ENCODE measurements around the gene HMCN1.

Gene HMCN1

GRCh38 chr1:185957441-185958363 lies 223.5 kb downstream of the HMCN1 start:
- no peak for FAIRE-seq
- no peak for DNase-seq (ENCODE audit: low spot score)

GRCh38 chr1:185960422-185961321 lies 226.5 kb downstream of the HMCN1 start:
- DNase-seq (ENCODE audit: low spot score), result peak; percentile 45
- peak; percentile 90 for FAIRE-seq

- no peak for DNase-seq (ENCODE audit: low spot score)
- FAIRE-seq, result no peak
Measured at GRCh38 chr1:185961664-185962063, 227.5 kb downstream of the HMCN1 start.

GRCh38 chr1:185964946-185965345 lies 230.8 kb downstream of the HMCN1 start:
- DNase-seq (ENCODE audit: low spot score), result no peak

GRCh38 chr1:185965870-185966269 lies 231.7 kb downstream of the HMCN1 start:
- DNase-seq (ENCODE audit: low spot score) (no peak), FAIRE-seq (no peak)

More at GRCh38 chr1:185964946-185965345, 230.8 kb downstream of the HMCN1 start:
- FAIRE-seq, result no peak

- DNase-seq (ENCODE audit: low spot score) (no peak), FAIRE-seq (no peak)
Measured at GRCh38 chr1:185966471-185966870, 232.3 kb downstream of the HMCN1 start.

- no peak for FAIRE-seq
- DNase-seq (ENCODE audit: low spot score), result no peak
Measured at GRCh38 chr1:185969028-185969427, 234.8 kb downstream of the HMCN1 start.

GRCh38 chr1:185969524-185969991 lies 235.4 kb downstream of the HMCN1 start:
- DNase-seq (ENCODE audit: low spot score), result peak; percentile 48
- peak; percentile 38 for FAIRE-seq

- FAIRE-seq (peak; percentile 99), DNase-seq (ENCODE audit: low spot score) (peak; percentile 91)
Measured at GRCh38 chr1:185971688-185972087, 237.5 kb downstream of the HMCN1 start.

GRCh38 chr1:185972096-185972850 lies 238.1 kb downstream of the HMCN1 start:
- DNase-seq (ENCODE audit: low spot score) (peak; percentile 31), FAIRE-seq (peak; percentile 76)

GRCh38 chr1:185973645-185974044 lies 239.5 kb downstream of the HMCN1 start:
- peak; percentile 99 for FAIRE-seq
- peak; percentile 88 for DNase-seq (ENCODE audit: low spot score)

- FAIRE-seq (no peak), DNase-seq (ENCODE audit: low spot score) (no peak)
Measured at GRCh38 chr1:185974367-185975170, 240.4 kb downstream of the HMCN1 start.

- DNase-seq (ENCODE audit: low spot score) (no peak), FAIRE-seq (no peak)
Measured at GRCh38 chr1:185980891-185981290, 246.7 kb downstream of the HMCN1 start.

- FAIRE-seq, result no peak
Measured at GRCh38 chr1:185984113-185984836, 250.1 kb downstream of the HMCN1 start.

GRCh38 chr1:185987611-185988321 lies 253.6 kb downstream of the HMCN1 start:
- no peak for DNase-seq (ENCODE audit: low spot score)
- FAIRE-seq, result no peak

More at GRCh38 chr1:185984113-185984836, 250.1 kb downstream of the HMCN1 start:
- no peak for DNase-seq (ENCODE audit: low spot score)

GRCh38 chr1:185990565-185990964 lies 256.4 kb downstream of the HMCN1 start:
- FAIRE-seq (no peak), DNase-seq (ENCODE audit: low spot score) (no peak)

- FAIRE-seq (no peak), DNase-seq (ENCODE audit: low spot score) (no peak)
Measured at GRCh38 chr1:185991266-185991665, 257.1 kb downstream of the HMCN1 start.

- peak; percentile 87 for DNase-seq (ENCODE audit: low spot score)
- FAIRE-seq, result peak; percentile 96
Measured at GRCh38 chr1:185996211-185996610, 262.0 kb downstream of the HMCN1 start.

- DNase-seq (ENCODE audit: low spot score), result no peak
- FAIRE-seq, result no peak
Measured at GRCh38 chr1:185998391-185998790, 264.2 kb downstream of the HMCN1 start.
